ENCODE results near the gene KIAA0930. TPM values are rescaled to one million over a fixed set of nuclear protein-coding genes. Genes with fewer than 3 reads are reported as not detected.

Gene KIAA0930
- total and polyA plus RNA-seq, 2 donors (not counting 1 experiment from before 2014, with no cell fraction given), result 27.0 to 46.8 TPM

DNA sequence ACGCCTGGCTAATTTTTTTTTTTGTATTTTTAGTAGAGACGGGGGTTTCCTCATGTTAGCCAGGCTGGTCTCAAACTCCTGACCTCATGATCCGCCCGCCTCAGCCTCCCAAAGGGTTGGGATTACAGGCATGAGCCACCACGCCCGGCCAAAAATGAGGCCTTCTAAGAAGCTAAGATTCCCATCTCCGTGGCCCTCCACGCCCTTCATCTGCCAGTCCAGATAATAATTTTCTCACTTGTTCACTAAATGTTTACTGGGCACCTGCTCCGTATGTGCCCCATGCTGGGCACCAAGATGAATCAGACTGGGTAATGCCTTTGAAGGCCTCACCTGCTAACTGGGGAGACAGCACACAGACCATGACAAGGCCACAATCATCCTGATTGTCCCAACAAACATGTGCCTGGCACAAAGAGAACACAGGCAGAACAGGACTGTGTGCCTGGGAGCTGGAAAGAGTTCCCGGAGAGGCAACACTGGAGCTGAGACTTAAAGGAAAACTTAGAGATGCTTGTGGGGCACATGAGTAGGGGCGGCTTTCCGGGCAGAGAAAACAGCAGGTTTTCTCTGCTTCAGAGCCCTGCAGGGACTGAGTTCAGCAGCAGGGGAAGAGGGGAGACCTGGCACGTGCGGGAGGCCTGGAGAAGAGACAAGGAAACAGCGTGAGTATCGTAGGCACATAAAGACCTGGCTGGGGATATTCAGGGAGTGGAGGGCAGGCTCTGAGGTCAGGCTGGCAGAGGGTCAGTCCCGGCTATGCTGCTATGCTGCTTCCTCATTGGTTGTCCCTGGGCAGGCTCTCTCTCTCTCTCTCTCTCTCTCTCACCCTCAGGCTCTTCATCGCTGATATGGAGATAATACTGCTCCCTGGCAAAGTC lies 2.4 kb downstream of the KIAA0930 start:
- ATAC-seq (ENCODE audit: low read depth) (no peak), DNase-seq (no peak)
- CTCF ChIA-PET, result interaction anchor here (0.6 to 1.2 kb wide), 3 partner anchors 18 to 240 kb away, joined by 3 to 5 read pairs (median 4); no protein-coding TSS in a partner anchor
- Histone ChIP-seq H2AFZ (ENCODE audit: insufficient read depth, low read depth, low read length, poor library complexity, severe bottlenecking) (no peak overlapping the region), H3K27ac (ENCODE audit: low read length in 2 of 2) (no peak overlapping the region), H3K79me2 (ENCODE audit: control insufficient read depth, insufficient read depth, low read length) (peaks cover 59% of the 10 kb centered on the region), H3K27me3 (replicated peaks in 1 of 4; ENCODE audit: control extremely low read depth in 1 of 4, control insufficient read depth in 3 of 4, insufficient read depth in 4 of 4, low read length in 3 of 4) (no peaks in the 10 kb centered on the region), H3K4me2 (replicated peaks; ENCODE audit: low read depth, low read length, poor library complexity, severe bottlenecking) (no peak overlapping the region), H4K20me1 (ENCODE audit: control insufficient read depth, insufficient read depth, low read length, poor library complexity, severe bottlenecking) (peaks cover 34% of the 10 kb centered on the region), H3K4me1 (ENCODE audit: control insufficient read depth in 2 of 2, insufficient read depth in 2 of 2, low read length in 2 of 2) (peaks cover 55 to 76% of the 10 kb centered on the region in 2 donors), H3K9ac (ENCODE audit: low read length) (no peak overlapping the region), H3K36me3 (replicated peaks in 1 of 2; ENCODE audit: control extremely low read depth in 1 of 2, control insufficient read depth in 1 of 2, extremely low read depth in 1 of 2, insufficient read depth in 2 of 2, low read length in 1 of 2) (peaks cover 0 to 15% of the 10 kb centered on the region in 2 experiments), H3K4me3 (ENCODE audit: control extremely low read depth in 1 of 5, extremely low read depth in 1 of 5, insufficient read depth in 1 of 5, low read depth in 2 of 5, low read length in 4 of 5) (no peak overlapping the region), H3K9me3 (ENCODE audit: control extremely low read depth in 1 of 3, control insufficient read depth in 2 of 3, insufficient read depth in 1 of 3, low read length in 2 of 3) (no peaks in the 10 kb centered on the region)
- Mint-ChIP-seq H3K9me3 (ENCODE audit: insufficient read depth) (no peaks in the 10 kb centered on the region), H3K27ac (peak overlapping the region; percentile 54), H3K27me3 (no peaks in the 10 kb centered on the region), H3K4me1 (peaks cover 80% of the 10 kb centered on the region), H3K4me3 (peak overlapping the region; percentile 93)
- POLR2A ChIA-PET, result interaction anchor here (0.7 to 1.2 kb wide), 2 partner anchors 17 to 61 kb away, joined by 4 read pairs; no protein-coding TSS in a partner anchor
- WGBS (ENCODE audit: insufficient coverage), result 98% methylated on average over 16 of the region's 18 CpGs
- intact Hi-C loops (cut with micrococcal nuclease), result no loop called here
- TF ChIP-seq EZH2 (IDR thresholded peaks at IDR 0.05; ENCODE audit: borderline replicate concordance, insufficient read depth, low read depth, low read length, poor library complexity, severe bottlenecking), result no peak
- TF ChIP-seq, protein P1, sequence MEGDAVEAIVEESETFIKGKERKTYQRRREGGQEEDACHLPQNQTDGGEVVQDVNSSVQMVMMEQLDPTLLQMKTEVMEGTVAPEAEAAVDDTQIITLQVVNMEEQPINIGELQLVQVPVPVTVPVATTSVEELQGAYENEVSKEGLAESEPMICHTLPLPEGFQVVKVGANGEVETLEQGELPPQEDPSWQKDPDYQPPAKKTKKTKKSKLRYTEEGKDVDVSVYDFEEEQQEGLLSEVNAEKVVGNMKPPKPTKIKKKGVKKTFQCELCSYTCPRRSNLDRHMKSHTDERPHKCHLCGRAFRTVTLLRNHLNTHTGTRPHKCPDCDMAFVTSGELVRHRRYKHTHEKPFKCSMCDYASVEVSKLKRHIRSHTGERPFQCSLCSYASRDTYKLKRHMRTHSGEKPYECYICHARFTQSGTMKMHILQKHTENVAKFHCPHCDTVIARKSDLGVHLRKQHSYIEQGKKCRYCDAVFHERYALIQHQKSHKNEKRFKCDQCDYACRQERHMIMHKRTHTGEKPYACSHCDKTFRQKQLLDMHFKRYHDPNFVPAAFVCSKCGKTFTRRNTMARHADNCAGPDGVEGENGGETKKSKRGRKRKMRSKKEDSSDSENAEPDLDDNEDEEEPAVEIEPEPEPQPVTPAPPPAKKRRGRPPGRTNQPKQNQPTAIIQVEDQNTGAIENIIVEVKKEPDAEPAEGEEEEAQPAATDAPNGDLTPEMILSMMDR (IDR thresholded peaks at IDR 0.05), result no peak

All from B cell (primary cell).